ENCODE data around the gene CBX8.

Gene CBX8

DNA sequence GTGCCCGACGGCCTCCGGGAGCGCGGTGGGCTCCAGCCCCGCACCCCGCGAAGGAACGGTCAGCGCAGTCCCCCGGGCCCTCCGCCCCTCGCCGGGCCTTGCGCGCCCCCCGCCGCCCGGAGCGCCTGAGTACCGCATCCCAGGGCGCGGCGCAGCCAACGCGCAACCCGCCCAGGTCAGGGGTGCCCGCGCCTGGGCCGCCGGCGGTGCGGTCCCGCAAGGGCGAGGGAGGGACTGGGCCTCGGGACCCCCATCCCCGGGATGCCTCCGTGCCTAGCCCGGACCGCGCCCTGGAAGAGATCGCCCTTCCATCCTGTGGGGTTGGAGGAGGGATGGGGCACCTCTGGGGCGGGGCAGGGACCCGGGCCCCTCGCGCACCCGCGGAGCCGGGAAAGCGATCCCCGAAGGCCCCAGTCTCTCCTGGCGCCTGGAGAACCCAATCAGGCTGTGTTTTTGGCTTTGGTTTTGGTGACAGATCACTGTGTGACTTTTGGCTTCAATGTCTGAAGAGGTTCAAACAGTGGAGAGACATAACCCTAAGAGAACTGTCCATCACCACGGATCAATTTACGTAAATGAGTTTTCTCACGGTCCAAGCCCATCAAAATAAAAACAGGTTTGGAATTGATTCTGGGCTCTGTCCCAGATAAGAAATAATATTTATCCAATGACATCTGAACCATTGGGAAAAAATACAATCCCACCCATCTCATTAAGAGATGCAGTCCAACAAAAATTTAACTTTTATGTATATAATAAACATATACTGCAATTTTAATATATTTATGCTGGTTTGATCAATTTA lies 48.4 kb downstream of the CBX8 start:
- no peak for DNase-seq

DNA sequence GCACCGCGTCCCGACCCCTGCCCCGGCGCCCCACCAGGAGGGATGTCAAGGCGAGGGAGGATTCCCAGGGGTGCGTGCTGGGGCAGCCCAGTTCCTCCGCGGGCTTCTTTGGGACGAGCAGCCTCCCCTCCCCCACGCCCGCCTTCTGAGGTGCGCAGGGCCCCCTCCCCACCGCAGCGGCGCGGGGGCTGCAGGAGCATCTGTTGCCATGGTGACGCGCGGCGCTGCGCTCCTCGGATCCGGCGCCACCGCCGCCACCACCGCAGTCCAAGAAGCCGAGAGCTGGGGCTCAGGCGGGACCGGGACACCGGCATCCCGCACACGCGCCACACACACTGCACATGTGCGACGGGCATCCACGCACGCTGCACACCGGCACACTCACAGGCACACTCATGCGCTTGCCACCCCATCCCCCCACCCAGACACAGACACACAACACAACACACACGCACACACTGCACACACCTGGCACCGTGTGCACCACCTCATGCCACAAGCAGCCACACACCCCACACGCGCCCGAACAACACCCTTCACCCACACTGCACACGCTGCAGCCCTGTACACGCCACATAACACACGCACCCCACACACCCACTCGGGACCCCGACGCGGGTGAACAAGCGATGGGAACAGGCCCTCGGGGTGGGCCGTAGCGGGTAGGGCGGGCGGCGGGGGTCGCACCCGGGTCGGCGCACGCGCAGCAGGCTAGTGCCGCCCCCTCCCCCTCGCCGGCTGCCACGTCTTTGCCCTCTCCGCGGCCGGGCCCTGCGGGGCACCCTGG lies 49.2 kb downstream of the CBX8 start:
- no peak for DNase-seq

DNA sequence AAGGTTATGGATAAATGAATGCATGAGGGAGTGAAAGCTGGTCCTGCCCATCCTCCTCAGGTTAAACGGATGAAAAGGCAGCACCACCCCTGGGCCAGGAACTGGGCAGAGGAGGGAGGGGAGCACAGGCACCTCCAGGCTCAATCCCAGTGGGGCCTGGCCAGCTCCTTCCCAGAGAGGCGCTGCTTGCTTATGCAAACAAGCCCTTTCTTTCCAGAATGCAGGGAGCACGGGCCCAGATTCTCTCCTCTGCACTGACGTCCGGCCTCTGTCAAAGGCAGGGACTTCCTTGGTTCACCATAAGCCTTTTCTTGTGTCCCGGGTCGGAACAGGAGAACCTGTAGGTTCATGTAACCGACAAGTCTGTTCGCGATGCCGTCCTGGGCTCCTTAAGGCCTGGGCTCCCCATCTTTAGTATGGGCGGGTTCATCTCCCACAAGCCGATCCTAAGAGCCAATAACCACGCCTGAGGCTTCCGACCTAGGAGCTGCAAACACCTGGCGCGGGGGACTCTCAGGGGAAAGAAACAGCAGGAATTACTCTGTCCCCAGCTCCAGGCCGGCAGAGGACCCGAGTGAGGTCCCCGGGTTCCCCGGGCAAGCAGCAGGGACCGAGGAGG lies 49.9 kb downstream of the CBX8 start:
- DNase-seq: no peak

DNA sequence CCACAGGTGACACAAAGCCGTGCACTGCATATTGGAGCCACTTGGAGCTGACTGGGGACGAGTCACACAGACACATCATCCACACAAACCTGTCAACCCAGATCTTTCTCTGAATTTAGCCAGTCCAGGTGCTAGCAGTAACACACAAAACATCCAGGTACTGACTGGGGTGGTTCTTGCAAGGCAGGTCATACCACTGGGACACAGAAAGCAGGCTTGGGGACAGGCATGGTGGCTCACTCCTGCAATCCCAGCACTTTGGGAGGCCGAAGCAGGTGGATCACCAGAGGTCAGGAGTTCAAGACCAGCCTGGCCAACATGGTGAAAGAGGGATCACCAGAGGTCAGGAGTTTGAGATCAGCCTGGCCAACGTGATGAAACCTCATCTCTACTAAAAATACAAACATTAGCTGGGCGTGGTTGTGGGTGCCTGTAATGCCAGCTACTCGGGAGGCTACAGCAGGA lies 51.2 kb downstream of the CBX8 start:
- DNase-seq: no peak

DNA sequence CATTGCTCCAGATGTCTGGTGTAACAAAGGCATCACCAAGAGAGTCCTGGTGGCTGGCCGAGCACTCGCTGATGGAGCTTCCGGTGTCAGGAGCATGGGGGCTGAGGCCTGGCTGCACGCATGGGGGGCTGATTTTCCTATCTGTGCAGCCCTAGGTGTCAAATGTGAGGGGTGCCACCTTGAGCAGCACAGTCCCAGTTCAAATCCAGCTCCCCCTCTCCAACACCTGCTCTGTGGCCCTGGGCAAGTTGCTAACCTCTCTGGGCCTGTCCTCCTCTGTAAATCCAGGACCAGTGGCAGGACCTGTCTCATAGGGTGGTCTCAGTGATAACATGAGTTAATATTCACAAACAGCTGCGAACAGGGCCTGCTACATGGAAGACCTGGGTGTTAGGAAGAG lies 53.3 kb downstream of the CBX8 start:
- DNase-seq: no peak

DNA sequence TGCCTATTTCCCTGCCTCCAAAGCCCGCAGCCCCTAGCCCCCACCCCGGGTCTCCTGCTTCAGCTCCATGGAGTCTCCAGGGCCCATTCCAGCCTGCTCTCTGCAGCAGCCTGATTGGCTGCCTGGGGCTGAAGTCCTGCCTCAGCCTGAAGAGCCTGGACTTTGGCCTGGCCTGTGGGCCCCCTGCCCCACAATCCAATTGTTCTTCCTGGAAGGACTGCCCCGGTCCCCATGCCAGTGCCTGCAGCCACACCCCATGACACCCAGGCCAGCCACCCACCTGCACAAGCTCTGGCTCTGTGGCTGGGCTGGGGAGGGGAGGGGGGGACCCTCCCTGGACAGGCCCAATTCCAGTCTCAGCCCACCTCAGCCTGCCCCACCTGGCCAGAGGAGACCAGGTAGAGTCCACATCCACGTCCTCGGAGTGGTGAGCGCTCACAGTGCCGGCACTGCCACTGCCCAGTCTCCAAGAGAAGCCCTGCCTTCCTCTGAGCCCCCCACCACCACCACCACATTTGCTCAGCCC lies 53.9 kb downstream of the CBX8 start:
- DNase-seq: no peak

DNA sequence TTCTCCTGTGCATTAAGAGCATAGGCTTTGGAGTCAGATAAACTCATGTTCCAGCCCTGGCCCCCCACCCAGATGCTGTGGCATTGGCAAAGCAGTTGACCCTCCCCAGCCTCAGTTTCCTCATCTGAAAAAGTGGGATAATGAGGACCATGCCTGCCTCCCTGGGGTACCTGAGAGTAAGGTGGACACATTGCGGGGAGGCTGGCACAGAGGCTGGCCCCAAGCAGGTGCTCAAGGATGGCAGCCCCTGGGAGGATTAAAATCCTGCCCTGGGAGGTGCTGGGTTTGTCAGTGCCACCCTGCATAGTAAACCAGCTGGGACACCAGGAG lies 54.3 kb downstream of the CBX8 start:
- no peak for DNase-seq
